Measurements from ENCODE around the gene FBXO15. TPM values are rescaled to one million over a fixed set of nuclear protein-coding genes. Genes with fewer than 3 reads are reported as not detected.

The FBXO15 gene, protein sequence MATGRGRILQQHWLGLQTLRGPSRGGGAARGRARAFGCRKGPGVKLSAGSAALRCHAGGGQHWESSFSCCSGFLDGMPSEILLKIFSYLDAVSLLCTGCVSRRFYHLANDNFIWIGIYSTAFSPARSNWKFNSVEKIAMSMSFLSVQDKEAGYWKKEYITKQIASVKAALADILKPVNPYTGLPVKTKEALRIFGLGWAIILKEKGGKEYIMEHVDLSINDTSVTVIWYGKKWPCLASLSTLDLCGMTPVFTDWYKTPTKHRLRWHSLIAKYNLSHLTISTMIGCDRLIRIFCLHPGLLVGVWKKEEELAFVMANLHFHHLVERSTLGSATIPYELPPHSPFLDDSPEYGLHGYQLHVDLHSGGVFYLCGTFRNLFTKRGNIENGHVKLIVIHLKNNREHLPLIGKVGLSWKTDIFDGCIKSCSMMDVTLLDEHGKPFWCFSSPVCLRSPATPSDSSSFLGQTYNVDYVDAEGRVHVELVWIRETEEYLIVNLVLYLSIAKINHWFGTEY
- 0.39 and 0.48 TPM in 2 replicates for total RNA-seq (2021)
- long read RNA-seq, partial matches to known transcripts: 0 of 7 reads
- long read RNA-seq, other reads (novel, unspliced or antisense): 3 of 7 reads

DNA sequence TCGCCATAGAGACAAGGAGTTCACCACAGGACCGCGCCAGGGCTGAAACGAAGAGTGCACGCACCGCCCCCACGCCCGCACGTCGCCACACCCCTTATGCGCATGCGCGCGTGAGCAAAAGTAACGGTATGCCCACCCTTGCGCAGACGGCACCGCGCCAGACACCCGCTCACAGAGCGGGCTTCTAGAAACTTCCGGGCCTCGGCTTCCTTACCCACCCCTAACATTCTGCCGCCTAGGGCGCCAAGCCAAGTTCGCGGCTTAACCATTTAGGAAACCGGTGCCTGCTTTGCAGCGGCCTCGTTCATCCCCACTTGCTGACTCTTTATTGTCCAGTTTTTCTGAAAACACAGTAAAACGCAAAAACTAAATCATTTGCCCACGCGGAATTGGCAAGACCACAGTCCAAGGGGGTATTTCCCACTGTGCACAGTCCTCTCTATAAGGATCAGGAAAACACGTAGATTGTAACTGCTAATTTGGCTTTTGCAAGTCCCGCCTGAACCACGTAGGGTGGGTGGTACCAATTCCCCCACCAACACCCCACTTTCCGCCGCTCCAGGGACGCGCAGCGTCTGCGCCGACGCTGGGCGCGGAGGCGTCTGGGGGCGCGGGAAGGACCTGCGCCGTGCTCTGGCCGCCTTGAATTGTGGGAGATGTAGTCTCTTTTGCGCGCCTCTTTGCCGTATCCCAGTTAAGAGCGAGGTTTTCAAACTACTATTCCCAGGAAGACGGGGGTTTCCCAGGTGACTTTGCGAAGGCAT, at the start of gene FBXO15, which contains the start of gene TIMM21:
FBXO15 (minus strand) TSS at position 56 of the 764 bp plus-strand sequence; CDS start at position 7, 49 bp downstream.
TIMM21 (plus strand) TSS at position 745 of the 764 bp plus-strand sequence. CDS start 286 bp downstream, outside the sequence.
- H3K4me3 Mint-ChIP-seq: peak within 1 kb of the TSS; percentile 94 to 97
- no peak within 1 kb of the TSS for H3K4ac ChIP-seq (ENCODE audit: low read depth, low read length)
- H2BK12ac ChIP-seq (ENCODE audit: insufficient read length, low read depth, low read length): no peak within 1 kb of the TSS
- no peaks in the 10 kb centered on the region for H3K27me3 ChIP-seq (ENCODE audit: insufficient read depth, low read length)
- peak; percentile 95 for DNase-seq
- peaks cover 5 to 13% (median 6%) of the 10 kb centered on the region in 3 experiments; a peak in 6 of 7 replicates for H3K36me3 Mint-ChIP-seq (ENCODE audit: insufficient read depth in 1 of 3, low read depth in 3 of 3)
- H3K23me2 ChIP-seq (ENCODE audit: insufficient read length, low read depth, low read length, poor library complexity, severe bottlenecking): peaks cover 8% of the 10 kb centered on the region
- peak within 1 kb of the TSS; percentile 80 for H3K9ac ChIP-seq (ENCODE audit: extremely low read depth, insufficient read length, low read length)
- H2BK5ac ChIP-seq (ENCODE audit: insufficient read length, low read length): no peak within 1 kb of the TSS
- no peak within 1 kb of the TSS for H3T11ph ChIP-seq (ENCODE audit: low read length)
- H3K4me2 ChIP-seq (ENCODE audit: insufficient read depth, insufficient read length, low read length): peak within 1 kb of the TSS; percentile 99
- H2BK120ac ChIP-seq (ENCODE audit: low read depth, low read length, poor library complexity, severe bottlenecking): no peak within 1 kb of the TSS
- peak within 1 kb of the TSS; percentile 70 to 92 (median 88); a peak in 6 of 7 replicates for H3K27ac Mint-ChIP-seq
- peaks cover 10% of the 10 kb centered on the region for H3K27me3 Mint-ChIP-seq (ENCODE audit: low read depth)
- peak within 1 kb of the TSS; percentile 60 for H3K18ac ChIP-seq (ENCODE audit: insufficient read length, low read depth, low read length)
- H3K56ac ChIP-seq (ENCODE audit: insufficient read length, low read depth, low read length): no peak within 1 kb of the TSS
- WGBS (ENCODE audit: extremely low coverage, insufficient read length, low lambda C conversion rate): no CpG with 5 or more reads among the region's 58 CpGs
- no peaks in the 10 kb centered on the region for H4K20me1 ChIP-seq (ENCODE audit: control insufficient read depth, insufficient read depth, insufficient read length)
- H4K5ac ChIP-seq (ENCODE audit: insufficient read length, low read depth, low read length): no peak within 1 kb of the TSS
- peaks cover 3% of the 10 kb centered on the region for H3K79me1 ChIP-seq (ENCODE audit: insufficient read depth, low read depth, low read length, poor library complexity, severe bottlenecking)
- H2AK5ac ChIP-seq (ENCODE audit: insufficient read length, low read length): no peak within 1 kb of the TSS
- no peak within 1 kb of the TSS for H3K23ac ChIP-seq (ENCODE audit: insufficient read length, low read depth, low read length)
- no peak within 1 kb of the TSS for H2BK15ac ChIP-seq (ENCODE audit: low read depth, low read length)
- TF ChIP-seq, protein P1, sequence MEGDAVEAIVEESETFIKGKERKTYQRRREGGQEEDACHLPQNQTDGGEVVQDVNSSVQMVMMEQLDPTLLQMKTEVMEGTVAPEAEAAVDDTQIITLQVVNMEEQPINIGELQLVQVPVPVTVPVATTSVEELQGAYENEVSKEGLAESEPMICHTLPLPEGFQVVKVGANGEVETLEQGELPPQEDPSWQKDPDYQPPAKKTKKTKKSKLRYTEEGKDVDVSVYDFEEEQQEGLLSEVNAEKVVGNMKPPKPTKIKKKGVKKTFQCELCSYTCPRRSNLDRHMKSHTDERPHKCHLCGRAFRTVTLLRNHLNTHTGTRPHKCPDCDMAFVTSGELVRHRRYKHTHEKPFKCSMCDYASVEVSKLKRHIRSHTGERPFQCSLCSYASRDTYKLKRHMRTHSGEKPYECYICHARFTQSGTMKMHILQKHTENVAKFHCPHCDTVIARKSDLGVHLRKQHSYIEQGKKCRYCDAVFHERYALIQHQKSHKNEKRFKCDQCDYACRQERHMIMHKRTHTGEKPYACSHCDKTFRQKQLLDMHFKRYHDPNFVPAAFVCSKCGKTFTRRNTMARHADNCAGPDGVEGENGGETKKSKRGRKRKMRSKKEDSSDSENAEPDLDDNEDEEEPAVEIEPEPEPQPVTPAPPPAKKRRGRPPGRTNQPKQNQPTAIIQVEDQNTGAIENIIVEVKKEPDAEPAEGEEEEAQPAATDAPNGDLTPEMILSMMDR (conservative IDR thresholded peaks at IDR 0.05): no peak
- peaks cover 17% of the 10 kb centered on the region for H3K79me2 ChIP-seq (ENCODE audit: insufficient read depth, low read length)
- H2BK20ac ChIP-seq (ENCODE audit: low read depth, low read length, poor library complexity, severe bottlenecking): no peak within 1 kb of the TSS
- H3K4me1 Mint-ChIP-seq: peaks cover 15 to 19% of the 10 kb centered on the region in 2 experiments
- no peak within 1 kb of the TSS for H4K8ac ChIP-seq (replicated peaks; ENCODE audit: insufficient read length, low read depth, low read length)
- H3K4me1 ChIP-seq (ENCODE audit: insufficient read depth, low read length): no peaks in the 10 kb centered on the region
- H3K9me3 Mint-ChIP-seq: no peaks in the 10 kb centered on the region; a peak in 1 of 5 replicates
- no peak within 1 kb of the TSS for H4K91ac ChIP-seq (ENCODE audit: insufficient read length, low read depth, low read length)
- H3K9me3 ChIP-seq (ENCODE audit: control insufficient read depth, low read depth, low read length): no peaks in the 10 kb centered on the region
- H2AFZ ChIP-seq (ENCODE audit: low read length): peak within 1 kb of the TSS; percentile 71
- H3K27ac ChIP-seq (ENCODE audit: insufficient read length, low read depth, low read length): no peak within 1 kb of the TSS
- H3K14ac ChIP-seq (ENCODE audit: insufficient read depth, low read length): no peak within 1 kb of the TSS

Data from H9 (cell line).